ENCODE results near the gene HDAC3.

DNA sequence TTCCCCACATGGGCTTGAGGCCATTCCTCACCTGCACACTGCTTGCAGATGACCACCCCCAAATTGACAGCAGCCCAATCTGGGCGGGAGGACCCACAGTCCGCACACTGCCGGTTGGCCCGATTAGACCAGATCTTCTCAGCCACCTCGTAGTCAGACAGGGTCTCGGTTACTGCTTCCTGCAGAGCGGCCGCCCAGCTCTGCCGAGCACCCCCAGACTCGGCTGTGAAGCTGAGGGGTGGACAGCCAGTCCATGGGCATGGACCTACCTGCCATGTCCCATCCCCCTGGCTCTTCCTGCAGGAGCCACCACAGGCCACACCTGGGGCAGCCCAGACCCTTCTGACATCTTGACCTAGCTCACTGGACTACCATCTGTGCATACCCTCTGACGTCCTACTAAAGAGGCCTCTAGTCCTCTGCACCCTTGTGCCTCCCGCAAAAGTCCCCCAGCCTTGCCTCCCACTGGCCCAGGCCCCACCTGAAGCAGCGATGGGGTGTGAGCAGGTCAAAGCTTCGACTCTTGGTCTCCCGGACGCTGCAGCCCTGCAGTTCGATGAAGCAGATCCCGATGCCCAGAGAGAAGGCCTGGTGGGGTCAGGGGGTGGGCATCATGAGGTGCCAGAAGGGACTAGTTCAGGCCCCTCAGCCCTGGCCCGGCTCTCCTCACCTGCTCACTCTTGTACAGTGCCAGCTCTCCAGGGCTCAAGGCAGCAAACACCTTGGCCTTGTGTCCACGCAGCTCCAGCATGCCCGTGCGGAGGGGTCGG lies 35.6 kb upstream of the HDAC3 start:
- TF ChIP-seq USF2 (IDR thresholded peaks at IDR 0.05; ENCODE audit: borderline replicate concordance, low read depth, low read length) (no peak), CTCF (IDR thresholded peaks at IDR 0.05) (no peak), USF1 (IDR thresholded peaks at IDR 0.05; ENCODE audit: borderline replicate concordance, low read depth) (no peak), NRF1 (IDR thresholded peaks at IDR 0.05; ENCODE audit: low read depth, low read length) (no peak), RAD21 (IDR thresholded peaks at IDR 0.05; ENCODE audit: low read length) (no peak), POLR2AphosphoS5 (IDR thresholded peaks at IDR 0.05; ENCODE audit: low read depth, low read length) (no peak), EZH2phosphoT487 (IDR thresholded peaks at IDR 0.05; ENCODE audit: borderline replicate concordance, low read depth) (no peak), ELF1 (IDR thresholded peaks at IDR 0.05) (no peak)
